A172 (cell line): ENCODE results near the gene CARD10. TPM values are rescaled to one million over a fixed set of nuclear protein-coding genes. Genes with fewer than 3 reads are reported as not detected.
"Not testable (repeated sequence)": the region's sequence is repeated elsewhere in the genome, so short reads cannot be mapped to it uniquely, and the experiment has no call there.

Source experiments
- DNase-seq: peaks from one replicate; pipeline ENCODE4 v3.0.0-alpha.2; 2015; ENCODE audit warnings: low spot score
- total RNA-seq: library from RNA; depleted of rRNA; stranded (reverse); fragments of >200 nt; shearing (Covaris generic); gene quantifications from 2 replicates; pipeline ENCODE4 v1.2.3, GENCODE V29; 2014

Gene CARD10
- total RNA-seq, 1 experiment from 2014 or later, result 20.4 TPM

DNA sequence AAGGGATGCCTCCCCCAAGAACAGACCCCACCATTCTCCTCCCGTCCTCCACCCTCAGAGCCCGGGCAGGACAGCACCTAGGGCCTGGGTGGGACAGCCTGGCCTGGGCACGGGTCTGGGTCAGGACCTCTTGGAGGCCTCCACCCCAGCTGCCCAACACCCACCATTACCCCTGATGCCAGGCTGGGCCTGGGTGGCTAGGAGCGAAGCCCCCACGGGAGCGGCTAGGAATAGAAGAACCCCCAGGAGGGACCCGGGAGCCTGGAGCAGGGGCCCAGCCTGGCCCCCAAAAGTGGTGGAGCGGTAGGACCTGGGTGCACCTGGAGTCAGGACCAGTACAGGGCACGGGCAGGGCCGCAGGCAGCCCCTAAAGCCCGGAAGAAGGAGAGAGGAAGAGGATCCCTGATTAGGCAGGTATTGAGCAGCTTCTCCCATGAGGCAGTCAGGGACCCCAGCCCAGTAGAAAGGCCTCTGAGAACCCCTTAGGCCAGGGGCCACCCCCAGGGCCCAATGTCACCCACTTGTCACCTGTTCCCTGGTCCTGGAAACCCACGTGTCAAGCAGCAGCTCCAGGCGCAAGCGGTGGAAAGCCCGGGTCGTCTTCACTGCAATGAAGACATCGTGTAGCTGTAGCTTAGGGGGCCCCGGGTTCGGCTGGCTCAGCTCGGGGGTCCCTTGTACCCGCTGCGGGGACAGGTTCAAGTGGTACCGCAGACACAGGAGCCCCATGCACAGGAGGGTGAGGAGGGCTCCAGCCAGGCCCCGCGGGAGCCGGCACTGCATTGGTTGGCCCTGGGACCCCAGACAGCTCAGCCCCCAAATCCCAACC, 33.6 kb downstream of the CARD10 start:
- no peak for DNase-seq

- no peak for DNase-seq
These were observed 34.5 kb downstream of the CARD10 start for GRCh38 chr22:37484480-37485394.

DNA sequence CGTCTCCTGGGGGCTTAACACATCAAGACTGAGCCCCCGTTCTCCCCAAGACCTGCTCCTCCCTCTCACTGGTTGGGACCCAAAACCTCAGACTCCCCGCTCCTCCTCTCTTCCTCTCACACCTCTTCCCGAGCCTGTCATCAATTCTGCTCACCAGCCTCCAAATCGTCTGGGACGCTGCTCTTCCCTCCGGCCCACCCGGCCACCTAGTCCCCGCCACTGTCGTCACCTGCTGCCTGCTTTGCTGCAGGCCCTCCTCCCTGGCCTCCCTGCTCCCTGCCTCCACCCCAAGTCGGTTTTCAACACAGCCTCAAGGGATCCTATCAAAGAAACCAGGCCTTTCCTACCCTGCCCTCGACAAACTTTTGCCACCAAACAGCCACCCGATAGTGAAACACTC, 36.2 kb downstream of the CARD10 start:
- DNase-seq, result no peak

DNA sequence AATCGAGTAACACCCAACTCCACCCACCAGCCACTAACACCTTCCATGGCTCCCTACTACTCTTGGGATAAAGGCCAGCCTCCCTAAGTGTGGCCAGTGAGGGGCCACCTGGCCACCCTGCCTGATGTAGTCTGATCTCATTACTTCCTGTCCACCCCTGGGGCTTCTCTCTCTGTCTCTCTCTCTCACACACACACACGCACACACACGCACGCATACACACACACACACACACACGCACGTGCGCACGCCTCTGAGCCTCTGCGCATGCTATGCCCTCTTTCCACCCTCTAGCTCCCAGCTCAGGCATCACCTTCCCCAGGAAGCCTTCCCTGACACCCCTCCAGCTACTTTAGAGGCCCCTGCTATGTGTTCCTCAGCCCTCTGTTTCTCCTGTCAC, 37.0 kb downstream of the CARD10 start:
- DNase-seq, result no peak

DNA sequence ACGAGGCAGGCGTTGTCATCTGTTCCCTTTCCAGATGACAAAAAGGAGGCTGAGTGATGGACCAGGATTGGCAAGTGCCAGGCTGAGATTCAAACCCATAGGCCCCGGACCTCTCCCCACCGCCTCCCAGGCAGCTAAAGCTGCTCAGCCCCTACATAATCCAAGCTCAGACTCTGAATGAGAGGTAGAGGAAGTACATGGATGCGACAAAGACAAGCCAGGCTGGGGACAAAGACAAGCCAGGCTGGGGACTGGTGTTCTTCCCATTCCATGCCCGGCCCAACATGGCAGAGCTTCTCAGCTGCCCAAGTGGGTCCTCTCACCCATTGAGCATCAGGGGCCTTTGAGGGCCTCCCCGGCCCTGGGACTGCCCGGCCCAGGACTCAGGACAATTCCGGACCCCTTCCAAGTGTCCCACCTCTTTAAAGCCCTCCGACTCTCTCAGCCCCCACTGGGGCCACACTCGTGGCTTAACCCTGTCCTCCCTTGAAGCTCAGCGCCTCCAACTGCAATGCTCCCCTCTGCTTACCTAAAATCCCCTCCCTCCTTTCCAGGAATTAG, 37.8 kb downstream of the CARD10 start:
- no peak for DNase-seq

- no peak for DNase-seq
These were observed 38.5 kb downstream of the CARD10 start for GRCh38 chr22:37480387-37481346.

DNA sequence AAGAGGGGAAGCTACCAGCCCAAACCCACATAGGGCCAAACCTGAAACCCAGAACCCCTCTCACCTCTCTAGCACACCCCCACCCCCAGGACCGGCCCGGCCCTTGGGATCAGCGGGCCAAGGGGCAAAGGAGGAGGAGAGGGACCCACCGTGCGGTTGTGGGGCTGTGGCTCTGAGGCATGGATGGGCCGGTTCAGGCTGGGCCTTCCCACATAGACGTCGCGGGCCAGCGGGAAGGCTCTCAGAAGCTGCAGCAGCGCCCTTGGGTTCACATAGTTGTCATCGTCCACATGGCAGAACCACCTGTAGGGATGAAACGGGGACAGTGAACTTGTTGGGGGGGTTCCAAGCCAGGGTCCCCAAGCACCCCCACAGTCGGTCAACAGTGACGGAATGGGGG, 40.0 kb downstream of the CARD10 start:
- no peak for DNase-seq

GRCh38 chr22:37476389-37477329, 42.6 kb downstream of the CARD10 start:
- no peak for DNase-seq

DNA sequence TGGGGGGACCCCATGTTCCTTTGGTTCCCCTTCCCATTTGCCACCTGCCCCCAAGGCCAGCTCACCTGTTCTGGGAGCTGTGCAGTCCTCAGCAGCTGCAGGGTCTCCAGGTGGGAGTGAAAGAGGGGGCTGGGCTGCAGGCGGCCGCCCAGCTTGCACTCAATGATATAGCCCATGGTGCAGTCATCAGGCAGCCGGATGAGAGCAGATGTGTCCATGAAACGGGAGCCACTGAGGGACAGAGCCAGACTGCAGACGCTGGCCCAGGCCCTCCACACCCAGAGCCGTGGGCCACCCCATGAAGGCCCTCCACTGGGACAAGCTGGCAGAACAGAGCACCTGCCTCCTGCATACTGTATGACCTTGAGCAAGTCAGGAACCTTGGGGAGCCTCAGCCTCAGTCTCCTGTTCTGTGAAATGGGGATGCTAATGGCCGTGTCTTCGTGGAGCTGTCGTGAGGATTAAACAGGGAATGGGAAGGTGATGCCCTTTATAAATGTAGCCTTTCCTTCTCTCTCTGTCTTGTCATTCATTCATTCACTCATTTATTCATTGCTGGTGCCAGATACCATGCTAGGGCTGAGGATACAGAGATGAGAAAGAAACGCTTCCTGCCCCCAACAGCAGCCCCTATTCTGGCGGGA, 44.6 kb downstream of the CARD10 start:
- DNase-seq, result no peak

GRCh38 chr22:37473437-37473946, 45.7 kb downstream of the CARD10 start:
- no peak for DNase-seq

DNA sequence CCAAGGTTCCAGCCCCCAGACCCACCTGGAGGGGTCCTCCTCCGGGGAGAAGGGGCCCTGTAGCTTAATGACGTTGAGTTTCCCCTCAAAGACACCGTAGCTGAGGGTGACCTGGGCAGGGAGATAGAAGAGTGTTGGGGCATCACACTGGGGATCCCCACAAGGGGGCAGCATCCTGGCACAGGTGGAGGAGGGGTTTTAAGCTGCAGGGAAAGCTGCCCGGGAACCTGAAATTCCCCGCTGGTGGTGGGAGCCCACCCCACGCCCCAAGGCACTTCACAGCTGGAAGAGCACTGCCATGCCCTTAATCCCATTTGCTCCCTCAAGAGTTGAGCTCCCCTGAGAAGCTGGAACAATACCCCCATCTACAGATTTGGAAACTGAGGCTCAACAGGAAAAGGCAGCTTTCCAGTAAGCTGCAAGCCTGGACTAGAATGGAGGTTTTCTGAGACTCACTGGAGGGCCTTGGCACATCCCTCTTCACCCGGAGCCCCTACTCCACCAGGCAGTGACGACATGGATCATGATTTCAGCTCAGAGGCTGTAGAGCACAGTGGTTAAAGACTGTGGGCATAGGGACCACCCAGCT, 46.7 kb downstream of the CARD10 start:
- peak; percentile 21 for DNase-seq

DNA sequence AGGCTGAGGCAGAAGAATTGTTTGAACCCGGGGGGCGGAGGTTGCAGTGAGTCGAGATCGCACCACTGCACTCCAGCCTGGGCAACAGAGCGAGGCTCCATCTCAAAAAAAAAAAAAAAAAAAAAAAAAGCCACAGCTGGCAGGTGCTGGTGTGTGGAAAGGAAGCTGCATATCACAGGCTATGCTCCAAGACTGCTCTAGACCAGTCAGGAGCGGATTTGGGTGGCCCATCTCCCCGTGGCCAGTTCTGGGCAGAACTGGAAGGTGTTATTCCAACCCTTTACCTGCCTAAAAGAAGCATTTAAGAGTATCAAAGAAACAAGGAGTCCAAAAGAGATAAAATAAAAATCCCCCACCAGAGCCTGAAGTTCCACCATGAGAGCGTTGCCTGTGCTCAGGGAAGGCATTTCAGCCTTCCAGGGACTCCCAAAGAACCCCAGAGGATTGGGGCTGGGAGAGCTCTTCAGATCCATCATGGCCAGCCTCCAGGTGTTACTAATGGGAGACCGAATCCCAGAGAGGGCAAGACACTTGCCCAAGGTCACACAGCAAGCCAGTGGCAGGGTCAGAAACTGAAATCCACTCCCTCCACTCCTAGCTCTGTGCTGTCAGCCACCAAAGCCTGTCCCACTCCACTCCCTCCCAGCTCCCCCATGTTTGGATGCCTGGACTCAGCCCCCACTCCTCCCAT, 47.3 kb downstream of the CARD10 start:
- DNase-seq, result no peak

- DNase-seq, result no peak
These were observed 49.1 kb downstream of the CARD10 start for GRCh38 chr22:37470087-37470445.

DNA sequence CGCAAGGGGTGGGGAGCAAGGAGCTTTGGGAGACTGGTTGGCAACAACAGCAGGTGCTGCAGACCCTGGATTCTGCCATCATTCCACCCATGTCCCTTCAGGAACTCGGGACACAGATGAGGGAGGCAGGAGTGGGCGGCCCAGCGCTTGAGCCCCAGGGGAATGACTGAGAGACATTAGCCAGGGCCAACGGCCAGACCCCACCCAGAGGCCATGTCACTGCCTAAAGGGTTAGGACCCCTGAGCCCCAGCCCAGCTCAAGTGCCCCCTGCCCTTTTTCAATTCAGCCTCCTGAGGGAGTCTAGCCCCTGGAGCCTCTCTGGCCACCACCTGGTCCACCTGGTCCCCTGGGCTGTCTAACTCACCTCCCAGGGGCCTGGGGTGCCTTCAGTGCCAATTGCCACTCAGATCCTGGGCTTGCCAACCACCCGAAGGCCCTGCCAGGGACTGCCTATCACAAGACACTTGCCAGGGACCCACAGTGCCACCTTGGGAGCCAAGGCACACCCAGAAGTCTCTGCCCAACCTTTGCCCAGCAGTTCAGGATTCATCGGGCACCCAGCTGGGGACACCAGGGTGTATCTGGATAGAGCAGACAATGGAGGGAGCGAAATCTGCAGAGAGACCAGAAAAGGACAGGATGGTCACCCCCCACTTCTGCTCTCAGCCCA, 49.7 kb downstream of the CARD10 start:
- no peak for DNase-seq

GRCh38 chr22:37468201-37468695, 51.0 kb downstream of the CARD10 start:
- not testable (repeated sequence) for DNase-seq

DNA sequence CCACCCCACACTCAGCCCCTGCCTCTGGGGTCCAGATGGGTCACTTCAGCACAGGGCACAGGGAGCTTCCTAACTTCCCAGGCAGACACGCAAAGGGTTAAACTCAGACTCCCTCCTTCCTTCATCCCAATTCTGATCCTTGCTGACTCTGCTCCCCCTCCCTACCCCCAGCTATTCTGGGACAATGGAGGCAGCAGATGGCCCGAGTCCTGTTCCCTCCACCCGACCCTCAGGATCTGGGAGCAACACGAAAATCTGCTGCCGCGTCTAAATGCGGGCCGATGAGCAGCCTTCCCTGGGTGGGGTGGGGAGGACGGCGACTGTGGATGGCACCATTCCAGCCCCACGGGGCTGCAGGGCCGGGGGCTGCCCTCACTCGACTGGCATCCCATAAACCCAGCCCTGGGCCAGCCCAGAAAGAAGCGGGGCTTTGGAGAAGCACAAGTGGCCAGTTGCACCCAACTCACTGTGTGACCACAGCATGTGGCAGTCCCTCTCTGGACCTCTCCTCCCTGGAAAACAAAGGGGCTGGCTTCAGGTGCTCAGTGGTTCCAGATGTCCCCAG, 51.7 kb downstream of the CARD10 start:
- no peak for DNase-seq

DNA sequence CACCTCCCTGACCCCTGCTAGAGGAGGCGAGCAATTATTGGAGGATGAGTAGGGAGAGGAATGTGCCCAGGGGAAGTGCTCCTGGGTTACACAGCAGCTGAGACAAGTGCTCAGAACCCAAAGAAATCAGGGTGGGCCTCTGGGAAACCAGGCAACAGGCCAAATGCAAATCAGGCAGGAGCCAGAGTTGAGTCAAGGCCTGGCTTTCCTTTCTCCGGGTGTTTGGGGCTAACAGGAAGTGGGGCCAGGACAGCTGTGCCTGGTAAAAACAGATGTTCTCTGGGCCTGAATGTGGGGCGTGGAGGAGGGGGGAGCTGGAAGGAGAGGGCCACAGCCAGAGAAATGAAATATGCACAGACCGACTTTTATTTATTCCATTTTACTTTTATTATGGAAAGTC, 55.0 kb downstream of the CARD10 start:
- no peak for DNase-seq
